ENCODE measurements around the gene FTO.

DNA sequence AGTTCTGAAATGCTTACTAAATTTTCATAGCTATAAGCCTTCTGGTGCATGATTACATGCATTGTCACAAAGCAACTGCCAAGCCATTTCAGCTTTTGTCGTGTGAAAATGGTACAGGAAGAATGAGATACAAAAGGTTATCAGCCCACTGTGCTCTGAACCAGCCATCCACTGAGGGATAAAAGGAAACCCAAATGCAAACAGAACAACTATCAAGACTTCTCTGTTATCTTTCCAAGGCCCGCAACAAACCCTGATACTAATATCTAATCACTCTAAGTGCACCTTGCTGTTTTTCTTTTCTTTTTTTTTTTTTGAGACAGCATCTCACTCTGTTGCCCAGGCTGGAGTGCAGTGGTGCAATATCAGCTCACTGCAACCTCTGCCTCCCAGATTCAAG lies 109.0 kb downstream of the FTO start:
- TF ChIP-seq, protein P1, sequence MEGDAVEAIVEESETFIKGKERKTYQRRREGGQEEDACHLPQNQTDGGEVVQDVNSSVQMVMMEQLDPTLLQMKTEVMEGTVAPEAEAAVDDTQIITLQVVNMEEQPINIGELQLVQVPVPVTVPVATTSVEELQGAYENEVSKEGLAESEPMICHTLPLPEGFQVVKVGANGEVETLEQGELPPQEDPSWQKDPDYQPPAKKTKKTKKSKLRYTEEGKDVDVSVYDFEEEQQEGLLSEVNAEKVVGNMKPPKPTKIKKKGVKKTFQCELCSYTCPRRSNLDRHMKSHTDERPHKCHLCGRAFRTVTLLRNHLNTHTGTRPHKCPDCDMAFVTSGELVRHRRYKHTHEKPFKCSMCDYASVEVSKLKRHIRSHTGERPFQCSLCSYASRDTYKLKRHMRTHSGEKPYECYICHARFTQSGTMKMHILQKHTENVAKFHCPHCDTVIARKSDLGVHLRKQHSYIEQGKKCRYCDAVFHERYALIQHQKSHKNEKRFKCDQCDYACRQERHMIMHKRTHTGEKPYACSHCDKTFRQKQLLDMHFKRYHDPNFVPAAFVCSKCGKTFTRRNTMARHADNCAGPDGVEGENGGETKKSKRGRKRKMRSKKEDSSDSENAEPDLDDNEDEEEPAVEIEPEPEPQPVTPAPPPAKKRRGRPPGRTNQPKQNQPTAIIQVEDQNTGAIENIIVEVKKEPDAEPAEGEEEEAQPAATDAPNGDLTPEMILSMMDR (conservative IDR thresholded peaks at IDR 0.05), result no peak
- TF ChIP-seq ZFX (IDR thresholded peaks at IDR 0.05), result no peak
